ENCODE data around the gene PLPPR4.

GRCh38 chr1:99348397-99349132 is 84.3 kb downstream of the PLPPR4 start:
- TF ChIP-seq POLR2A (IDR thresholded peaks at IDR 0.05) (no peak), CTCF (IDR thresholded peaks at IDR 0.05) (no peak)

Data from heart left ventricle (tissue), 13 donors.